Measurements from ENCODE around the gene PPP1R37. TPM values are rescaled to one million over a fixed set of nuclear protein-coding genes. Genes with fewer than 3 reads are reported as not detected.

The PPP1R37 gene
- total RNA-seq, 1 donor from 2014 or later = 38.6 TPM

- Mint-ChIP-seq H3K36me3 (ENCODE audit: low read depth) (peaks cover 7% of the 10 kb centered on the region), H3K27me3 (ENCODE audit: low read depth) (peaks cover 5% of the 10 kb centered on the region), H3K4me3 (no peak overlapping the region), H3K27ac (ENCODE audit: unreplicated experiment) (no peak overlapping the region), H3K4me1 (no peaks in the 10 kb centered on the region), H3K9me3 (no peaks in the 10 kb centered on the region)
- no peak for DNase-seq (ENCODE audit: low read depth, low spot score)
- TF ChIP-seq, protein P1, sequence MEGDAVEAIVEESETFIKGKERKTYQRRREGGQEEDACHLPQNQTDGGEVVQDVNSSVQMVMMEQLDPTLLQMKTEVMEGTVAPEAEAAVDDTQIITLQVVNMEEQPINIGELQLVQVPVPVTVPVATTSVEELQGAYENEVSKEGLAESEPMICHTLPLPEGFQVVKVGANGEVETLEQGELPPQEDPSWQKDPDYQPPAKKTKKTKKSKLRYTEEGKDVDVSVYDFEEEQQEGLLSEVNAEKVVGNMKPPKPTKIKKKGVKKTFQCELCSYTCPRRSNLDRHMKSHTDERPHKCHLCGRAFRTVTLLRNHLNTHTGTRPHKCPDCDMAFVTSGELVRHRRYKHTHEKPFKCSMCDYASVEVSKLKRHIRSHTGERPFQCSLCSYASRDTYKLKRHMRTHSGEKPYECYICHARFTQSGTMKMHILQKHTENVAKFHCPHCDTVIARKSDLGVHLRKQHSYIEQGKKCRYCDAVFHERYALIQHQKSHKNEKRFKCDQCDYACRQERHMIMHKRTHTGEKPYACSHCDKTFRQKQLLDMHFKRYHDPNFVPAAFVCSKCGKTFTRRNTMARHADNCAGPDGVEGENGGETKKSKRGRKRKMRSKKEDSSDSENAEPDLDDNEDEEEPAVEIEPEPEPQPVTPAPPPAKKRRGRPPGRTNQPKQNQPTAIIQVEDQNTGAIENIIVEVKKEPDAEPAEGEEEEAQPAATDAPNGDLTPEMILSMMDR (conservative IDR thresholded peaks at IDR 0.05) = no peak
Measured at GRCh38 chr19:45144431-45145269, 51.7 kb downstream of the PPP1R37 start.

GRCh38 chr19:45145270-45146189 lies 52.6 kb downstream of the PPP1R37 start:
- Mint-ChIP-seq H3K36me3 (ENCODE audit: low read depth) (peaks cover 7% of the 10 kb centered on the region), H3K4me1 (no peaks in the 10 kb centered on the region), H3K27ac (ENCODE audit: unreplicated experiment) (no peak overlapping the region), H3K27me3 (ENCODE audit: low read depth) (peaks cover 5% of the 10 kb centered on the region), H3K4me3 (no peak overlapping the region), H3K9me3 (no peaks in the 10 kb centered on the region)
- no peak for DNase-seq (ENCODE audit: low read depth, low spot score)
- TF ChIP-seq, protein P1 (conservative IDR thresholded peaks at IDR 0.05) = no peak

- TF ChIP-seq, protein P1 (conservative IDR thresholded peaks at IDR 0.05) = no peak
- H3K36me3 Mint-ChIP-seq (ENCODE audit: low read depth) = peaks cover 7% of the 10 kb centered on the region
- H3K4me3 Mint-ChIP-seq = no peak overlapping the region
- H3K9me3 Mint-ChIP-seq = no peaks in the 10 kb centered on the region
- no peaks in the 10 kb centered on the region for H3K4me1 Mint-ChIP-seq
- H3K27me3 Mint-ChIP-seq (ENCODE audit: low read depth) = peaks cover 8% of the 10 kb centered on the region
- H3K27ac Mint-ChIP-seq (ENCODE audit: unreplicated experiment) = no peak overlapping the region
- no peak for DNase-seq (ENCODE audit: low read depth, low spot score)
Measured at GRCh38 chr19:45146251-45146650, 53.3 kb downstream of the PPP1R37 start.

GRCh38 chr19:45146741-45147205 lies 53.8 kb downstream of the PPP1R37 start:
- no peak overlapping the region for H3K4me3 Mint-ChIP-seq
- peaks cover 7% of the 10 kb centered on the region for H3K36me3 Mint-ChIP-seq (ENCODE audit: low read depth)
- no peaks in the 10 kb centered on the region for H3K9me3 Mint-ChIP-seq
- DNase-seq (ENCODE audit: low read depth, low spot score) = no peak
- no peaks in the 10 kb centered on the region for H3K4me1 Mint-ChIP-seq
- no peak overlapping the region for H3K27ac Mint-ChIP-seq (ENCODE audit: unreplicated experiment)
- peaks cover 13% of the 10 kb centered on the region for H3K27me3 Mint-ChIP-seq (ENCODE audit: low read depth)
- TF ChIP-seq, protein P1 (conservative IDR thresholded peaks at IDR 0.05) = no peak

- Mint-ChIP-seq H3K9me3 (no peaks in the 10 kb centered on the region), H3K27ac (ENCODE audit: unreplicated experiment) (no peak overlapping the region), H3K4me3 (no peak overlapping the region), H3K36me3 (ENCODE audit: low read depth) (peaks cover under 1% of the 10 kb centered on the region), H3K27me3 (ENCODE audit: low read depth) (peaks cover 19% of the 10 kb centered on the region), H3K4me1 (no peaks in the 10 kb centered on the region)
- TF ChIP-seq, protein P1 (conservative IDR thresholded peaks at IDR 0.05) = no peak
- DNase-seq (ENCODE audit: low read depth, low spot score) = no peak
Measured at GRCh38 chr19:45147835-45148676, 55.1 kb downstream of the PPP1R37 start.

Data from neural crest cell (in vitro differentiated cells).